ENCODE data around the gene USP51. TPM values are rescaled to one million over a fixed set of nuclear protein-coding genes. Genes with fewer than 3 reads are reported as not detected.
"Not testable (repeated sequence)": the region's sequence is repeated elsewhere in the genome, so short reads cannot be mapped to it uniquely, and the experiment has no call there.

Gene USP51
- total RNA-seq, 1 experiment from 2014 or later, result not detected

- H2AFZ ChIP-seq, result no peak overlapping the region
- H3K4me2 ChIP-seq, result no peak overlapping the region
- H3K27me3 ChIP-seq (ENCODE audit: insufficient read depth, low read depth), result no peaks in the 10 kb centered on the region
- H3K9me3 ChIP-seq (ENCODE audit: insufficient read depth, low read depth), result no peaks in the 10 kb centered on the region
- no peaks in the 10 kb centered on the region for H3F3A ChIP-seq (ENCODE audit: insufficient read depth, low read depth)
- no peaks in the 10 kb centered on the region for H3K36me3 ChIP-seq (ENCODE audit: low read depth)
- DNase-seq, result no peak
- no peaks in the 10 kb centered on the region for H3K79me2 ChIP-seq (ENCODE audit: low read depth)
- no TSS peak for BruUV-seq (replicated peaks)
- H3K27ac ChIP-seq, result no peak overlapping the region
- no peaks in the 10 kb centered on the region for H3K4me1 ChIP-seq (replicated peaks; ENCODE audit: insufficient read depth)
- intact Hi-C loops (cut with micrococcal nuclease; ENCODE audit: unreplicated experiment), result no loop called here
- no peaks in the 10 kb centered on the region for H4K20me1 ChIP-seq (ENCODE audit: insufficient read depth)
- H3K4me3 ChIP-seq, result no peak overlapping the region
- no peaks in the 10 kb centered on the region for H3K9me2 ChIP-seq (ENCODE audit: insufficient read depth)
- TF ChIP-seq, protein P1, sequence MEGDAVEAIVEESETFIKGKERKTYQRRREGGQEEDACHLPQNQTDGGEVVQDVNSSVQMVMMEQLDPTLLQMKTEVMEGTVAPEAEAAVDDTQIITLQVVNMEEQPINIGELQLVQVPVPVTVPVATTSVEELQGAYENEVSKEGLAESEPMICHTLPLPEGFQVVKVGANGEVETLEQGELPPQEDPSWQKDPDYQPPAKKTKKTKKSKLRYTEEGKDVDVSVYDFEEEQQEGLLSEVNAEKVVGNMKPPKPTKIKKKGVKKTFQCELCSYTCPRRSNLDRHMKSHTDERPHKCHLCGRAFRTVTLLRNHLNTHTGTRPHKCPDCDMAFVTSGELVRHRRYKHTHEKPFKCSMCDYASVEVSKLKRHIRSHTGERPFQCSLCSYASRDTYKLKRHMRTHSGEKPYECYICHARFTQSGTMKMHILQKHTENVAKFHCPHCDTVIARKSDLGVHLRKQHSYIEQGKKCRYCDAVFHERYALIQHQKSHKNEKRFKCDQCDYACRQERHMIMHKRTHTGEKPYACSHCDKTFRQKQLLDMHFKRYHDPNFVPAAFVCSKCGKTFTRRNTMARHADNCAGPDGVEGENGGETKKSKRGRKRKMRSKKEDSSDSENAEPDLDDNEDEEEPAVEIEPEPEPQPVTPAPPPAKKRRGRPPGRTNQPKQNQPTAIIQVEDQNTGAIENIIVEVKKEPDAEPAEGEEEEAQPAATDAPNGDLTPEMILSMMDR (conservative IDR thresholded peaks at IDR 0.05), result no peak
- TF ChIP-seq EZH2 (IDR thresholded peaks at IDR 0.05; ENCODE audit: low read depth), result no peak
- ChIA-PET POLR2A (ENCODE audit: unreplicated experiment) (no interaction called here), CTCF (no interaction called here)
Measured at GRCh38 chrX:55484948-55485347, 4.7 kb downstream of the USP51 start.

GRCh38 chrX:55480390-55481062 lies 9.1 kb downstream of the USP51 start:
- no peak overlapping the region for H3K4me3 ChIP-seq
- H3K4me2 ChIP-seq, result no peak overlapping the region
- H2AFZ ChIP-seq, result no peak overlapping the region
- CTCF ChIA-PET, result no interaction called here
- H3K27ac ChIP-seq, result no peak overlapping the region
- no peaks in the 10 kb centered on the region for H3F3A ChIP-seq (ENCODE audit: insufficient read depth, low read depth)
- no peaks in the 10 kb centered on the region for H3K36me3 ChIP-seq (ENCODE audit: low read depth)
- H3K79me2 ChIP-seq (ENCODE audit: low read depth), result no peaks in the 10 kb centered on the region
- POLR2A ChIA-PET (ENCODE audit: unreplicated experiment), result no interaction called here
- TF ChIP-seq EZH2 (IDR thresholded peaks at IDR 0.05; ENCODE audit: low read depth), result no peak
- TF ChIP-seq, protein P1 (conservative IDR thresholded peaks at IDR 0.05), result no peak
- H3K4me1 ChIP-seq (replicated peaks; ENCODE audit: insufficient read depth), result no peaks in the 10 kb centered on the region
- no peaks in the 10 kb centered on the region for H3K9me3 ChIP-seq (ENCODE audit: insufficient read depth, low read depth)
- intact Hi-C loops (cut with micrococcal nuclease; ENCODE audit: unreplicated experiment), result no loop called here
- H3K27me3 ChIP-seq (ENCODE audit: insufficient read depth, low read depth), result no peaks in the 10 kb centered on the region
- DNase-seq, result no peak
- H3K9me2 ChIP-seq (ENCODE audit: insufficient read depth), result no peaks in the 10 kb centered on the region
- H4K20me1 ChIP-seq (ENCODE audit: insufficient read depth), result no peaks in the 10 kb centered on the region
- BruUV-seq (replicated peaks), result no TSS peak

DNA sequence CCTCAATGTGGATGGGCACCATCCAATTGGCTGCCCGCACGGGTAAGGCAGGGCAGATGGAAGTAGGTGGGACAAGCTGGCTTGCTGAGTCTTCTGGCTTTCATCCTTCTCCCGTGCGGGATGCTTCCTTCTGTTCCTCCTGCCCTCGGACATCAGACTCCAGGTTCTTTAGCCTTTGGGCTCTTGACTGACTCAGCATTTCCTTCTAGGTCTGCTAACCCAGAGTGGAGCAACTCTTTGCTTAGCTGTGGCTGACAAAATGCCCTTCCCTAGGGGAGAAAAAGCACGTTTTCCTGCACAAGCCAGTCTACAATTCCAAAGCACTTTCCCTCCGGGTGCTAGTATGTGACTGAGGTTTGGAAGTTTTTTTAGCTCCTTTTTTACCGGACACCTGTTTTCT lies 9.7 kb downstream of the USP51 start:
- H3K4me3 ChIP-seq; DNase-seq; H3F3A ChIP-seq (ENCODE audit: insufficient read depth, low read depth); H3K27ac ChIP-seq; H3K9me3 ChIP-seq (ENCODE audit: insufficient read depth, low read depth); H3K79me2 ChIP-seq (ENCODE audit: low read depth); BruUV-seq (replicated peaks); H4K20me1 ChIP-seq (ENCODE audit: insufficient read depth); intact Hi-C loops (cut with micrococcal nuclease; ENCODE audit: unreplicated experiment); CTCF ChIA-PET; H3K36me3 ChIP-seq (ENCODE audit: low read depth); H3K27me3 ChIP-seq (ENCODE audit: insufficient read depth, low read depth); POLR2A ChIA-PET (ENCODE audit: unreplicated experiment); H3K4me1 ChIP-seq (replicated peaks; ENCODE audit: insufficient read depth); H2AFZ ChIP-seq; H3K4me2 ChIP-seq; H3K9me2 ChIP-seq (ENCODE audit: insufficient read depth): not testable (repeated sequence)

- H3F3A ChIP-seq (ENCODE audit: insufficient read depth, low read depth); H3K4me2 ChIP-seq; BruUV-seq (replicated peaks); POLR2A ChIA-PET (ENCODE audit: unreplicated experiment); H3K9me2 ChIP-seq (ENCODE audit: insufficient read depth); H3K9me3 ChIP-seq (ENCODE audit: insufficient read depth, low read depth); H4K20me1 ChIP-seq (ENCODE audit: insufficient read depth); H3K79me2 ChIP-seq (ENCODE audit: low read depth); H3K27ac ChIP-seq; intact Hi-C loops (cut with micrococcal nuclease; ENCODE audit: unreplicated experiment); H3K4me3 ChIP-seq; H3K4me1 ChIP-seq (replicated peaks; ENCODE audit: insufficient read depth); H3K36me3 ChIP-seq (ENCODE audit: low read depth); H2AFZ ChIP-seq; DNase-seq; H3K27me3 ChIP-seq (ENCODE audit: insufficient read depth, low read depth); CTCF ChIA-PET: not testable (repeated sequence)
Measured at GRCh38 chrX:55465791-55466190, 23.9 kb downstream of the USP51 start.

- H4K20me1 ChIP-seq (ENCODE audit: insufficient read depth); H3K4me2 ChIP-seq; intact Hi-C loops (cut with micrococcal nuclease; ENCODE audit: unreplicated experiment); H3K4me1 ChIP-seq (replicated peaks; ENCODE audit: insufficient read depth); H3K36me3 ChIP-seq (ENCODE audit: low read depth); H3K4me3 ChIP-seq; DNase-seq; H3K79me2 ChIP-seq (ENCODE audit: low read depth); H3K27me3 ChIP-seq (ENCODE audit: insufficient read depth, low read depth); H3K27ac ChIP-seq; CTCF ChIA-PET; H3K9me2 ChIP-seq (ENCODE audit: insufficient read depth); H2AFZ ChIP-seq; H3F3A ChIP-seq (ENCODE audit: insufficient read depth, low read depth); BruUV-seq (replicated peaks); H3K9me3 ChIP-seq (ENCODE audit: insufficient read depth, low read depth); POLR2A ChIA-PET (ENCODE audit: unreplicated experiment): not testable (repeated sequence)
Measured at GRCh38 chrX:55465108-55465507, 24.5 kb downstream of the USP51 start.

GRCh38 chrX:55464050-55464449 lies 25.6 kb downstream of the USP51 start:
- H3K79me2 ChIP-seq (ENCODE audit: low read depth); intact Hi-C loops (cut with micrococcal nuclease; ENCODE audit: unreplicated experiment); H3K27ac ChIP-seq; H3K9me3 ChIP-seq (ENCODE audit: insufficient read depth, low read depth); DNase-seq; H3K4me2 ChIP-seq; H4K20me1 ChIP-seq (ENCODE audit: insufficient read depth); CTCF ChIA-PET; H3K4me3 ChIP-seq; H3F3A ChIP-seq (ENCODE audit: insufficient read depth, low read depth); BruUV-seq (replicated peaks); H3K36me3 ChIP-seq (ENCODE audit: low read depth); H2AFZ ChIP-seq; H3K9me2 ChIP-seq (ENCODE audit: insufficient read depth); H3K27me3 ChIP-seq (ENCODE audit: insufficient read depth, low read depth); H3K4me1 ChIP-seq (replicated peaks; ENCODE audit: insufficient read depth); POLR2A ChIA-PET (ENCODE audit: unreplicated experiment): not testable (repeated sequence)
